GM20431 (cell line): ENCODE data around the gene PNPLA3.
"Not testable (repeated sequence)": the region's sequence is repeated elsewhere in the genome, so short reads cannot be mapped to it uniquely, and the experiment has no call there.

ENCODE experiments used
- in situ Hi-C: fragments of 300-500 bp; cut with MseI, MboI; formaldehyde crosslinking; loops from one replicate; pipeline ENCODE4 v1.15.0; 2020; ENCODE audit warnings: low sequenced_read_pairs; ENCODE audit not compliant: unreplicated experiment

PNPLA3 gene

DNA sequence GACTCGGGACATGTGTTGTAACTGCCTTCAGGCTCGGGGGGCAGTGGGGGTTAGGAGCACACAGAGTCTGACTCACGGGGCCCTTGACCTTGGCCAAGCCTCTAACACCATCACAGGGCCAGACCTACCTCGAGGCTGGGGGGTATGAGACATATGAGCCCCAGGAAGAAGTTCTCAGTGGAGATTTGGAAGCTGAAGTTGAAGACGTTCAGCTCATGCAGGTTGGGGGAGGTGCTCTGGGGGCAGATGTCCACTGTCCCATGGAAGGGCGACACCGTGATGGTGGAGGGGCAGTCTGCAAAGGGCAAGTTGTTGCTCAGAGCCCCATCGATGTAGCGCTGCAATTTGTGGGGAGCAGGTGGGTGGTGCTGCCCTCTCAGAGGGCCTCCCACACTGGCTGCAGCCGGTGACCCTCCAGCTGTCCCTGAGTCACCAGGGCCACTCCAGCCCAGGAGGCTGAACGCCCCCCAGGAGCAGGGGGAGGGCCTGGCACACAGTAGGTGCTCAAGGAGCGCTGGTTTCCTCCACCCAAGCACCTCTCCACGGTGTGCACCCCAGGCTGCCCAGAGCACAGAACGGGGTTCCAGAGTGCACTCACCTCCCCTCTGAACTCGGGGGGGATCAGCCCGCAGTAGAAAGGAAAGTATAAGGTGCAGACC is 34.3 kb upstream of the PNPLA3 start:
- in situ Hi-C loops: no loop called here

GRCh38 chr22:43889860-43890253 is 33.7 kb upstream of the PNPLA3 start:
- in situ Hi-C loops: no loop called here

GRCh38 chr22:43890901-43891331 is 32.7 kb upstream of the PNPLA3 start:
- in situ Hi-C loops: no loop called here

- in situ Hi-C loops: no loop called here
Measured at GRCh38 chr22:43891360-43892182, 32.0 kb upstream of the PNPLA3 start, which contains the start of gene PNPLA5. Gene PNPLA5, minus strand, starts transcription at chr22:43892013. Its CDS starts 133 bp downstream, at chr22:43891880.

DNA sequence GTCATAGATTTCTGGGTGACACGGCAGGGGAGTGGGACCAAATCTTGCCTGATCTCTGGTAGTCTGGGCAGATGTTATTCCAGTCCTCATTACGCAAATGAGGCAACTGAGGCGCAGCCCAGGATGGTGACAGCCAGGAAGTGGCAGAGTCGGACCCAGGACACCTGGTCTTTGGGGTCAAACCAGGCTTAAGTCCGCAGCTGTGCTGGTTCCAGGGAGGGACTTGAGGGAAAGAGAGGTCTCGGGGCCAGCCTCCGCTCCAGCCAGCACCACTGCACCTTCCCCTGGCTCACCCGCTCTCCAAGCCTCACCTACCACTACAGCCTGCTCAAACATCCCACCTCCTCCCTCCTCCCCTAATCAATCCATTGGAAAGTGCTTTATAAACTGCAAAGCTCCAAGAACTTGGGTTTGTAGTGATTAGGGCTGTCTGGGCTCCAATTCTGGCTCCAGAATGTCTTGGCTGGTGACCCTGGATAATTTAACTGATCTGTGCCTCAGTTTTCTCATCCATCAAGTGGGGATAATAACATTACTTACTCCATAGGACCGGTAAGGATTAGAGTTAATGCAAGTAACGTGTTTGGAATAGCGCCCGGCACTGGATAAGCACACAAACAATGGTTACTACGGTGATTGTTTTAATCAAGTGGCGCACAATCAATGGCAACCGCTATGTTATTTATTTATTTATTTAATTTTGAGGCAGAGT is 31.3 kb upstream of the PNPLA3 start:
- in situ Hi-C loops: no loop called here

GRCh38 chr22:43893266-43893665 is 30.3 kb upstream of the PNPLA3 start:
- in situ Hi-C loops: no loop called here

GRCh38 chr22:43894122-43894521 is 29.5 kb upstream of the PNPLA3 start:
- in situ Hi-C loops: no loop called here

- in situ Hi-C loops: no loop called here
Measured at GRCh38 chr22:43895986-43896645, 27.5 kb upstream of the PNPLA3 start.

DNA sequence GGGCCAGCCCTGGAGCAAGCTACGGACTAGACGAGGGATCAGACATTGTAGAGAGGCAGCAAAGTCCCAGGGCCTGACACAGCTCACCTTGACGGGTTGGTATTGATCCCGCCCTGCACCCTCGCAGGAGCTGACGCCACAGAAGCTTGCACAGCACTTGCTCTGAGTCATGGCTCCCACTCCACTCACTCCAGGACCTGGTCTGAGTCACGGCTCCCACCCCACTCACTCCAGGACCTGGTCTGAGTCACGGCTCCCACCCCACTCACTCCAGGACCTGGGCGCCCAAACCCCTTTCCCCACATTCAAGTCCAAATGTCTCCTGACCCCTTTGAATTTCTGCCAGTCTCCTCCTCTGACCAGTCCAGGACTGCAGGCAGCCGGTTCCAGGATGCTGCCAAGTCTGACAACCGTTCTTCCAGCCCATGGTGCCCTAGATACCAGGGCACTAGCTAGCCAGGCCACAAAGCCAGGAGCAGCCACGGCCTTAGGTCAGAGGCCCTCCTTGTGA is 25.8 kb upstream of the PNPLA3 start:
- in situ Hi-C loops: no loop called here

- in situ Hi-C loops: no loop called here
Measured at GRCh38 chr22:43900206-43900605, 23.4 kb upstream of the PNPLA3 start.

DNA sequence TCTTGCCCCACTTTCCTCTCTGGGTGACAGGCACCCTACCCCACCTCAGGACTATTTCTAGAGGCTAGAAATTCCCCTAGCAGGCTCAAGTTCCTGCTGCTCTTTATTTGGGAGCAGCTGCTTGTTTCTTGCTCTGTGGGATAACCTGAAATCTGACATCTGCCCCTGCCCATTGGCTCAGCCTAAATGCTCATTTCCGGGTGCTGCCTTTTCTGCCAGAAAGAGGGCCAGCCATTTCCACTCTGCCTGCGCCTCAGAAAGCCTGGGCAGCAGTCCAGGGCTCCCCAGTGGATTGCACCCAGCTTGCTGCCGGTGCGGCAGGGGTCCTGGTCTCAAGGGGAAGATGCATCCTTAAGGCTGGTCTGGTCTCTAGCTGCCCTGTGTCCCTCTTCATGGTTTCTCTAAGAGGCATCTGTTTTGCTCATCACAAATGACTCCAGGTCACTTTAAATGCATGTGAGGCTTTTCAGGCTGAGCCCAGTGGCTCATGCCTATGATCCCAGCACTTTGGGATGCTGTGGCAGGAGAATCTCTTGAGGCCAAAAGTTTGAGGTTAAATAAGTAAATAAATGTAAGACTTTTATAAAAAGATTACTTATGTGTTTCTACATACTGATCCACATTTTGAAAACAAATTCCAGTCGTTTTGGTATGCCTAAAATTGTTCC is 21.5 kb upstream of the PNPLA3 start:
- in situ Hi-C loops: no loop called here

DNA sequence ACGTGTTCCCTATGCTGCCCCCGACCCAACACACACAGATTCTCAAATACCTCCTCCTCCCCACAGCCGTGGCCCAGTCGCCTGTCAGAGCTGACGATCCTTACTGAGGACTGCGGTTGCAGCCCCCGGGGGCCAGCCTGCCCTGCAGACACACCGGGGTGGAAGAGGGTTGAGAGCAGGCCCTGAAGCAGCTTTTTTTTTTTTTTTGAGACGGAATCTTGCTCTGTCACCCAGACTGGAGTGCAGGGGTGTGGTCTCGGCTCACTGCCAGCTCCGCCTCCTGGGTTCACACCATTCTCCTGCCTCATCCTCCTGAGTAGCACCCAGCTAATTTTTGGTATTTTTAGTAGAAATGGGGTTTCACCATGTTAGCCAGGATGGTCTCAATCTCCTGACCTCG is 20.6 kb upstream of the PNPLA3 start:
- in situ Hi-C loops: not testable (repeated sequence)

- in situ Hi-C loops: not testable (repeated sequence)
Measured at GRCh38 chr22:43904412-43904811, 19.2 kb upstream of the PNPLA3 start.

DNA sequence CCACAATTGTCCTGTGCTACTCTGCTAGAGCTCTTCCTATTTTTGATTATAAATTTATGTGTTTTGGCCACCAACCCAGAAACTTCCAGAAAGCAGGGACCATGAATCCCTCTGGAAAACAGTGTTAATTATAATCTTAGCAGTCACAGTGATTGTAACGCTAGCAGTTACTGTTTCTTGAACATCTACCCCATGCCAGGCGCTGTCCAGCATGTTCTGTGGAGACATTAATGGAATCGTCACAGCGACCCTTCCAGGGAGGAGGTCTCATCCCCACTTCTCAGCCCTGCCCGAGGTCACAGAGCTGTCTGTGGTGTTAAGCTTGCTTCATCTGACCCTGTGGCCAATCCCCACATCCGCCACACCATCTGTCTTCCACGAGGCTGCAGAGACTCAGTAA is 17.9 kb upstream of the PNPLA3 start:
- in situ Hi-C loops: no loop called here

- in situ Hi-C loops: no loop called here
Measured at GRCh38 chr22:43909708-43910107, 13.9 kb upstream of the PNPLA3 start.

DNA sequence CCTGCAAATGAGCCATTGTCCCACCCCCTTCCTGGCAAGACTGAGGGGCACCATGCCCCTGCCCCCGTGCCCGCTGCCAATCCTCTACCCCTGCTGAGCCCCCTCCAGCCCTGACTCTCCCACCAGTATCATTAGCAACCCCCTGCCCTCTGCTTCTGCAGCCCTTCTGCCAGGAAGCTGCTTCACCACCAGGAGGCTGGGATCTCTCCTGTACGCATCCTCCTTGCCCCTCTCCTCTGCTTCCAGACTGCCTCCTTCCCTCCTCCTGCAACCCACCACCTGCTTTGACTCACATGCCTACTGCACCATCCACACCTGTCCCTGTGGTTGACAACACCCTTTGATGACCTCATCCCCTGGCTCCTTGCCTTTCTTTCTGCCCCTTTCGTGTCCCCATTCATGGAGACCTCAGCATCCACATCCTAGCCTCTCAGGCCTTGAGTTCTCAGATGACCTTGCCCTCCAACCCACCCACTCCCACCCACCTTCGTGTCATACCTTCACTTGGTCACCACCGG is 13.4 kb upstream of the PNPLA3 start:
- in situ Hi-C loops: no loop called here

- in situ Hi-C loops: no loop called here
Measured at GRCh38 chr22:43911351-43911750, 12.3 kb upstream of the PNPLA3 start.

DNA sequence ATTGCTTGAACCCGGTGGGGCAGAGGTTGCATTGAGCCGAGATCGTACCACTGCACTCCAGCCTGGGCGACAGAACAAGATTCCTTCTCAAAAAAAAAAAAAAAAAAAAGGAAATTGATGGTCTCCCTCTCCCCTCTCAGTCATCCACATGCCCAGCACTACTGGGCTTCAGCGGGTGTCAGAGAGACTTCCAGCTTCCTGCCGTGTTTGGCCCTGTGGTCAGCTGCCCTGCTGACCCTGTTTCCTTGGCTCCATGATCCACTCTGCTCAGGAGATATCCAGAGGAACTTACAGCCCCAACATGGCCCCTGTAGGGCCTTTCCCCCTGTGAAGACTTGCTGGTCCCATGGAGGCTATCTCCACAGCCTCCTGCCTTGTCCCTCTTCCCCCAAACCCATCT is 6.1 kb upstream of the PNPLA3 start:
- in situ Hi-C loops: no loop called here
